ENCODE results near the gene SMC1A. TPM values are rescaled to one million over a fixed set of nuclear protein-coding genes. Genes with fewer than 3 reads are reported as not detected.
"Not testable (repeated sequence)": the region's sequence is repeated elsewhere in the genome, so short reads cannot be mapped to it uniquely, and the experiment has no call there.

Gene SMC1A
- total RNA-seq, 1 donor from 2014 or later, result 22.1 TPM

DNA sequence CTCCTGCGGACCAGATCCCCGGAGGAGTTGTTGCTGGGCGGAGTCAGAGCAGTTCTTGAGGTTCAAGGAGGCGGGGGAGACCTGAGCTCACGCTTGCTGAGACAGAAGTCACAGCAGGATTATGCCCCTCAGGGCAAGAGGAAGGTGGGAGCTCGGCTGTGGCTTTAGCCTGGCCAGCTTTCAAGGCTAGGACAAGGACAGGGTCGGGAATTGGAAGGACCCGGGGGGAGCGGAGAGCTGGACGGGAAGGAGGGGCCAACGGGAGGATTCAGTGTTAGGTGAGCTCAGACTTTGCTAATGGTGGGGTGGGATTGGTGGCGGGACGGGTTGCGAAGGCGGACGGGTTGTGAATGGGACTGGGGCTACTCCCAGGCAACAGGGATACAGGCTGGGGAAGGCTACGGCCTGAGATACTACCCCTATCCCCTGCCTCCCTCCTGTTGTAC lies 430 bp upstream of the SMC1A start, which contains the start of gene RIBC1:
RIBC1 (plus strand) TSS at position 13 of the 446 bp plus-strand sequence. CDS start 3,404 bp downstream, outside the sequence.
- no peak for DNase-seq (ENCODE audit: low read depth)

GRCh38 chrX:53421772-53422085 lies 725 bp downstream of the SMC1A start:
- DNase-seq (ENCODE audit: low read depth), result peak; percentile 59

DNA sequence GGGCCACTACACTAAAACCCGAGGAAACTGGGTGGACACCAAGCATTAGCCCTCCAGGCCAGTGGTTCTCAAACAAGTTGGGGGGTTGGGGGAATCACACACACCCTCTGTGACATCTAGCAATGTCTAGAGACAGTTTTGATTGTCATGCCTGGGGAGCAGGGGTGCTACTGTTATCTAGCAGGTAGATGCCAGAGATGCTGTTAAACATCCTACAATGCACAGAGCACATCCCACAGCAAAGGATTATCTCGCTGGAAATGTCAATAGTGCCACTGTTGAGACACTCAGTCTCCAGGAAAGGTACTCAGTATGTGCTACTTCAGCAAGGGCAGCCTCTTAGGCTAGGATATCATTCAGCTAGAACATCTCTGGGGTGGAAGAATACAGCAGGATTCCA lies 1.3 kb downstream of the SMC1A start:
- DNase-seq (ENCODE audit: low read depth), result no peak

DNA sequence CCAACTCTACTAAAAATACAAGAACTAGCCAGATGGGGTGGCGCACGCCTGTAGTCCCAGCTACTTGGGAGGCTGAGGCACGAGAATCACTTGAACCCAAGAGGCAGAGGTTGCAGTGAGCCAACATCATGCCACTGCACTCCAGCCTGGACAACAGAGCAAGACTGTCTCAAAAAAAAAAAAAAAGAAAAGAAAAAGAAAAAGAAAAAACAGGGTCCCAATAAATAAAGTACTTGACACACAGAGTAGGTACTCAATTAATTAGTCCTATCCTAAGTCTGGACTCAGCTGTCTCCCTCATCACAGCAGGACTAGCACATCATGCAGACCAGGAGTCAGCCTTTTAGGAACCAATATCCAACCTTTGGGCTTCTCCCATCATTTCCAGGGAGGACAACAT lies 2.1 kb downstream of the SMC1A start:
- DNase-seq (ENCODE audit: low read depth), result not testable (repeated sequence)

- no peak for DNase-seq (ENCODE audit: low read depth)
Measured at GRCh38 chrX:53412446-53412845, 10.0 kb downstream of the SMC1A start.

DNA sequence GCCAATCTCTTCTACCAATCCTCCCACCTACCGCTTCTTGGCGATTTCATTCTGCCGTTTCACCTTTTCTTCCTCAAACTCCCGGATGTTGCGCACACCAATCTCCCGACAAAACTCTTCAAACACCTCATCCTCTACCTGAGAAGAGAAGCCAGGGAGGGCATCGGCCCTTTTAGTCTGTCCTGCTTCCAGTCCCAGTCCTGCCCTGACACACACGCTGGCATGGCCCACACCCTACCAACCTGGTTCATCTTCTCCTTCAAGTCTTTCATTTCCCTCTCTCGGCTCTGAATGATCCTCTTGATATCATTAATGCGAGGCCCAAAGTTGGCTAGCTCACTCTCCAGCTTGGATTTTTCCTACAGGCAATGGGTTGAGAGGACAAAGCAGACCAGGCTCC lies 18.9 kb downstream of the SMC1A start:
- no peak for DNase-seq (ENCODE audit: low read depth)

GRCh38 chrX:53398216-53398615 lies 24.2 kb downstream of the SMC1A start:
- DNase-seq (ENCODE audit: low read depth), result no peak

DNA sequence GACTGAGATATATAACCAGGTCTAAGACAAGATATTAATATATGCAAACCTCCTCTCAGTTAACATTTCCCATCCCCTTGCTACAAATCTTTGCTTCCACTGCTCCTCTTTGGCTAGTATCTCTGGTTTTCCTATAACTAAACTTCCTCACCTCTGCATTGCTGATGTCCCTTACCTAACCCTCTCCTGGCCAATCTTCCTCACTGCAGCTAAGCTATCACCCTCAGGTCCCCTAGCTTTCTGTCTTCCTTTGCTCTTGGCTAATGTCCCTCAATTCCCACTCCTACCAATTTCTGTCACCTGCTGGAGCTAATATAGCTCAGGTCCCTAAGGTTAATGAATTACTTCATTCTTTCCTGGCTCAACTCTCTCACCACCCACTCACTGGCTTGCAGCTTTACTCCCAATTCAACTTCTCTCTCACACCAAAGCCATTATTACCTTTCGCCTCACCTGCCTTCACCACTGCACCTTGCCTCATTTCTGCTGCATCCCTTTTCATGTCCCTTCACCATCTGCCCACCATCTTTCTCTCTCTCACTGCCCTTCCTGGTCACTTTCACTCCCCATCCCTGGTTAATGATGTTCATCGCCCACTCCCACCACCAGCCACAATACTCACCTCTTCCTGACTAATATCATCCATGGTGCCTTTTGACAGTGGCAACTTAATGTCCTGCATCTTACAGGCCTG lies 26.7 kb downstream of the SMC1A start:
- DNase-seq (ENCODE audit: low read depth), result no peak

GRCh38 chrX:53383376-53384076 lies 38.9 kb downstream of the SMC1A start:
- DNase-seq (ENCODE audit: low read depth), result peak; percentile 61

- no peak for DNase-seq (ENCODE audit: low read depth)
Measured at GRCh38 chrX:53379747-53380146, 42.7 kb downstream of the SMC1A start.

DNA sequence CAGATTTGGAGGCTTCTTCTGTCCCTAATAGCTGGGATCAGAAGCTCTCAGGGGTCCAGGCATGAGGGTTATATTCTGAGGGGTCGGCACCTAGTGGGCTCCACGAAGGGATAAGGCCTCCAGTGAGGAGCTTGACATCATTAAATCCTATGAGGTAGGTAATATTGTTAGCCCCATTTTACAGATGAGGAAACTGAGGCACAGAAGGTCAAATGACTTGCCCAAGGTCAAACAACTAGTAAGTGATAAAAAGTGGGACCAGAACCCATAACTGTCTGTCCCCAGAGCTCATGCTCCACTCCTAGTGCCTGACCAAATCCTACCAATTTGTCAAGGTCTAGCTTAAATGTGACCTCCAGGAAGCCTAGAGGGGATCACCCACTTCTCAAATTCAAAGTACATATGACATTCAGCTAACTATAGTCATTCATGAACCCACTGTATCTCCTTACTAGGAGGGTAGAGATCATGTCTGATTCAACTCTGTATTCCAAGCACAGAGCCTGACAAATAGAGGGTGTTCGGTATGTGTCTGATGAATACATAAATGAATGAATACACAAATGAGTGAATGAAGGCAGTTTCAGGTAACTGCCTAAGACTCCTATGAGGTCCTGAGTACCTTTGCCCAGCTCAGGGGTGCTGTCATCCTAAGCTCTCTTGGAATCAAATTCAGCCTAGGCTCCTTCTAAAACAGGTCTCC lies 43.3 kb downstream of the SMC1A start:
- no peak for DNase-seq (ENCODE audit: low read depth)

DNA sequence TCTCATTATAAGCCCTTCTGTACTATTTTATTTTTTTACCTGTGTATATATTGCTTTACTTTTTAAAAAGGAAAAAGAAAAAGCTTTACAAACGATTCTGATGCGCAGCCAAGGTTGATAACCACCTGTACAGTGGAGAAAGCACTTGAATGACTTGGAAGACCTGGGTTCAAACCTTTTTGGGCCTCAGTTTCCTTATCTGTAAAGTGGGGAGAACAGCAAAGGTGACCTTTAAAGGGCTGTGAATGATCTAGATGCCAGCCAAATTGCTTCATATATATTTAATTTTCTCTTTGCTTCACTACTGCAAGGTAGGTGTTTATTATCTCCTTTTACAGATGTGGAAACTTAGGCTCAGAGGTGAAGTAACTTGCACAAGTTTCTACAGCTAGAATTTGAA lies 45.0 kb downstream of the SMC1A start:
- no peak for DNase-seq (ENCODE audit: low read depth)

DNA sequence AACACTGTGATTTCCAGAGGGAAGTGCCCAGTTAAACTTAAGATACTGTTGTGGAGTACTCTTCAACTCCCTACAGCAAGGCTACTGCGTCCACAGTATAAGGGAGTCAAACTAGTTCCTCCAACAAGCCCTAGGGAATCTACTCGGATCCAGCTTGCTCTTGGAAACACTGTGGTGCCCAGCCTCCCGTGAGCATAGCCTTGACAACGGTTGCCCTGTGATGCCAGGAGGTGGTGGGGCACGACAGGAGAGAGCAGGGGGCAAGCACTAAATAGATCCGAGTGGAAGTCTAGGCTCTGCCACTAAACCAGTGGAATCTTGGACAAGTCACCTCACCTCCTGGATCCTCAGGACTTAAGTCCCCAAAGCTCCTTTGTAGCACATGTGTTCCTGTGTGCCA lies 45.6 kb downstream of the SMC1A start:
- DNase-seq (ENCODE audit: low read depth), result no peak

DNA sequence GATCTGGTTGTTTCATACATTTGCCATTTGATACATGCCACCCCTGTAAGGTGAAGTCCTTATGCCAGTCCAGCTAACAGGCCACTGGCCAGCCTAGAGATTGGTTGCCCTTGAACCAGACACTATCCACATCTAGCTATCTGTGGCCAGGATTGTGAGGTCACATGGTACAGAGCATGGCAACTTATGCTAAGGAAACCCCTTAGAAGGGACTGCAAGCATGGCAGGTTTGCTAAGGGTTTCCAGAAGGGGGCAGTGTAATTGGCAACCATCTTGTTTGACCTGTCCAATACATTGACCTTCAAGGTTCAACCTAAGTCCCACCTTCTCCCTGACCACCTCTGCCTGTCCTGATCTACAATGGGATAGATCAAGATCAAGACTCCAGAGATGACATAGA lies 47.5 kb downstream of the SMC1A start:
- DNase-seq (ENCODE audit: low read depth), result no peak

DNA sequence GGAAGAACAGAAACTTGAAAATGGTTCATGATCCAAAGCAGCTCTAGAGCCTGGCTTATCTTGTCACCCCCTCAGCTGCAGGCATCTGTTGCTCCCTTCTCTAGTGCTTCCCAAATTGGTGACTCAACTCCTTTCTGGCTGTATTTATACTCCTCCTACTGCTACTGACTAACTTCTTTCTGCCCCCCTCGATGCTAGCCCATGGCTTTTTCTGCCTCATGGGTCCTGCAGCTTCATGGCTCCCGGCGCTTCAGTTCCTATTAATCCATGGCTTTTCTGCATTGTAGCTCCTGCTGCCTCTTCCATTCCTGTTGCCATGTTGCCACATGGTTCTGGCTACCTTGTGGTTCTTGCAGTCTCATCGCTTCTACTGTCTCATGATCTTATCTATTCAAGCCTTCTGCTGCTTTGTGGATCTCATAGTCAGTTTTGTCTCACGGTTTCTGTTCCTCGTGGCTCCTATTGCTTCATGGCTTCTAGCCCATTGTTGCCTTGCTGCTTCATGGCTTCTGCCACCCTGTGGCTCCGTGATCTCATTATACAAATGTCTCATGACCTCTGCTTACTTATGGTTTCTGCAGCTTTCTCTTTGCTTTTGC lies 48.1 kb downstream of the SMC1A start:
- peak; percentile 5 for DNase-seq (ENCODE audit: low read depth)

DNA sequence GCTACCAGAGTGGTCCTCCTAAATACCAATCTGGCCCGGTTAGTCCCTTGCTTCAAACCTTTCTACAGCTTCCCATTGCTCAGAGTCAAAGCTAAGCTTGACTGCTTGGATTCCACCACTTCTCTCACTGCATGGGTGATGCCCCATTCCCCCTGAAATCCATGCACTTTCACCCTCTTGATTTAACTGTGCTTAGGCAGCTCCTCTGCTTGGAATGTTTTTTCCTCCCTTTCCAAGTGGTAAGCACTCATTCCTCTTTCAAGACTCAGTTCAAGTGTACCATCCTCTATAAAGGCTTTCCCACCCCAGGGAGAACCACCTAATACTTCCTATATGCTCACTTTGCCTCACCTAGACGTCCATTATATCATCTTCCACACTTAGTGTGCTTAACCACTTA lies 49.1 kb downstream of the SMC1A start:
- no peak for DNase-seq (ENCODE audit: low read depth)

DNA sequence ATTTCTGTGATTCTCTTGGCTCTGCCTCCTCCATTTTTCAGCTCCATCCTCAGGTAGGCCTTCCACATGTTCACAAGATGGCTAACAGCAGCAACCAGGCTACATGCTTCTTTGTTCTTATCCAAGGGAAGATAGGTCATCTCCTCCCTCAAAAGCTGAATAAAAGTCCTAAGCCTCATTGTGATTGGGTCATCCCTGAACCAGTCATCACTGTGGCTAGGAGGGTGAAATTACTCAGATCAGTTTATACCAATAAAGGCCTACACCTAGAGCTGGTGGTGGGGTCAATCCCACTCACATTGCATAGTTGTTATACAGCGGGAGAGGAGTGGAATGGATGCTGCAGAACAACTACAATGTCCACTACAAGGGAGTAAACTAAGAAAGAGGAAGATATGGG lies 56.0 kb downstream of the SMC1A start:
- not testable (repeated sequence) for DNase-seq (ENCODE audit: low read depth)

GRCh38 chrX:53362449-53362848 lies 60.0 kb downstream of the SMC1A start:
- no peak for DNase-seq (ENCODE audit: low read depth)

GRCh38 chrX:53357799-53358530 lies 64.5 kb downstream of the SMC1A start:
- DNase-seq (ENCODE audit: low read depth), result peak; percentile 1

DNA sequence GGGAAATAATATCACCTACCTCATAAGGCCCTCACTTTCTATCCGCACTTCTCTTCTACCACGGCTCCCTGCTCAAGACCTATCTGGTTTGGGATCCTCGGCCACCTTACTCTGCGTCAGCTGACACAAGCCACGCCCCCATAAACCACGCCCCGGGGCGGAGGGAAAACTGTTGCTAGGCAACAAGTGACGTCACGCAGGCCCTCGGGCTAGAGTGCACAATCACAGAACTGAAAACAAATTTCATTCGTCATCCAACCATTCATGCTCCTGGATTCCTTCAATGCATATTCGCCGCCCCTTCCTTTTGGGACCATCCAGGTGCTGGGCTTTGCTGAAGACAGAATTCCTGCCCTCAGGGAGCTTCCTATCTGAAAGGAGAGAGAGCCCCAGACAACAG lies 66.3 kb downstream of the SMC1A start:
- DNase-seq (ENCODE audit: low read depth), result no peak

GRCh38 chrX:53354669-53355068 lies 67.8 kb downstream of the SMC1A start:
- DNase-seq (ENCODE audit: low read depth), result no peak
